ENCODE results near the gene SYNGR2.

The SYNGR2 gene

DNA sequence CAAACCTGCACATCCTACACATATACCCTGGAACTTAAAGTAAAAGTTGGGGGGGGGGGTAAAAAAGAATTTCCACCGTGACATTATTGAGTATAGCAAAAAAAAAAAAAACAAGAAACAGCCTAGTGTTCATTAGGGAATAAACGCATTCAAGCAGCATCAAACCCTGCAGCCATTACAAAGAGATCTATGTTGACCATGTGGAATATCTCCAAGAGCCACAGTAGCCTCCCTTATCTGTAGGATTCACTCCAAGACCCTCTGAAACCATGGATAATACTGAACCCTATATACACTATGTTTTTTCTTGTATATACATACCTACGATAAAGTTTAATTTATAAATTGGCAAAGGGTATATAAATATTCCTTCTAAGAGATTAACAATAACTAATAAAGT is 40.1 kb downstream of the SYNGR2 start:
- no peak for DNase-seq

DNA sequence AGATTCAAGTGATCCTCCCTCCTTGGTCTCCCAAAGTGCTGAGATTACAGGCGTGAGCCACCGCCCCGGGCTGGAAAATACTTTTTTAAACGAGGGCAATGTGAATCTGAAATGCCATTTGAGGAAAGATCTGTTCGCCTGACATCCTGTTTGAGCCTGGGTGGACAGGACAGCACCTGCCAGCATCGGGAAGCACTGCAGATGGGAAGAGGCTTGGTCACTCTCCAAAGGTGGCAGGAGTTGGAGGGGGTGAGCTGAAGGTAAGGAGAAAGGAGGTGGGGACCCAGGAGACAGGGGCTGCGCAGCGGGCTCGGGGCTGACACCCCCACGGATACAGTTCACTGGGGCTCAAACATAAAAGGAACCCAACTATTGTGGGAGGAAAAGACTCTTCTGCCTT is 41.7 kb downstream of the SYNGR2 start:
- DNase-seq: no peak

DNA sequence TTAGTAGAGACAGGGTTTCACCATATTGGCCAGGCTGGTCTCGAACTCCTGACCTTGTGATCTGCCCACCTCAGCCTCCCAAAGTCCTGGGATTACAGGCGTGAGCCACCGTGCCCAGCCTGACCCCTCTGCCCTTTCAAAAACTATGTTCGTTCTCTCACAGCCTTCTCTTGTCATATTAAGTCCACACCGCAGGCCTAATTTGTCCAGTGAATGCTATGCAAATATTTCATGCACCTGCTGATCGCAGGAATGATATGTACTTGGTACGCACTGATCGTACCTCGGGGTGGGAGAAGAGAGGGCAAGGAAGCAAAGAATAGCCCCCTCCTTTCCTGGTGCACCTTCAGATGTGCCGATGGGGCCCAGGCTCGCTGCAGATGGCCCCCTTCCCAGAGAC is 42.7 kb downstream of the SYNGR2 start:
- no peak for DNase-seq

DNA sequence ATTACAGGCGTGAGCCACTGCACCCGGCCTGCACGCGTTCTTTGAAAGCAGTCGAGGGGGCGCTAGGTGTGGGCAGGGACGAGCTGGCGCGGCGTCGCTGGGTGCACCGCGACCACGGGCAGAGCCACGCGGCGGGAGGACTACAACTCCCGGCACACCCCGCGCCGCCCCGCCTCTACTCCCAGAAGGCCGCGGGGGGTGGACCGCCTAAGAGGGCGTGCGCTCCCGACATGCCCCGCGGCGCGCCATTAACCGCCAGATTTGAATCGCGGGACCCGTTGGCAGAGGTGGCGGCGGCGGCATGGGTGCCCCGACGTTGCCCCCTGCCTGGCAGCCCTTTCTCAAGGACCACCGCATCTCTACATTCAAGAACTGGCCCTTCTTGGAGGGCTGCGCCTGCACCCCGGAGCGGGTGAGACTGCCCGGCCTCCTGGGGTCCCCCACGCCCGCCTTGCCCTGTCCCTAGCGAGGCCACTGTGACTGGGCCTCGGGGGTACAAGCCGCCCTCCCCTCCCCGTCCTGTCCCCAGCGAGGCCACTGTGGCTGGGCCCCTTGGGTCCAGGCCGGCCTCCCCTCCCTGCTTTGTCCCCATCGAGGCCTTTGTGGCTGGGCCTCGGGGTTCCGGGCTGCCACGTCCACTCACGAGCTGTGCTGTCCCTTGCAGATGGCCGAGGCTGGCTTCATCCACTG is 45.8 kb downstream of the SYNGR2 start, which contains the start of gene BIRC5:
Gene BIRC5, plus strand, starts transcription at position 238 of the 690 bp plus-strand sequence. Its CDS starts 64 bp downstream, at position 302.
- peak; percentile 81 for DNase-seq

DNA sequence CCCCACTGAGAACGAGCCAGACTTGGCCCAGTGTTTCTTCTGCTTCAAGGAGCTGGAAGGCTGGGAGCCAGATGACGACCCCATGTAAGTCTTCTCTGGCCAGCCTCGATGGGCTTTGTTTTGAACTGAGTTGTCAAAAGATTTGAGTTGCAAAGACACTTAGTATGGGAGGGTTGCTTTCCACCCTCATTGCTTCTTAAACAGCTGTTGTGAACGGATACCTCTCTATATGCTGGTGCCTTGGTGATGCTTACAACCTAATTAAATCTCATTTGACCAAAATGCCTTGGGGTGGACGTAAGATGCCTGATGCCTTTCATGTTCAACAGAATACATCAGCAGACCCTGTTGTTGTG is 46.3 kb downstream of the SYNGR2 start:
- DNase-seq: no peak

DNA sequence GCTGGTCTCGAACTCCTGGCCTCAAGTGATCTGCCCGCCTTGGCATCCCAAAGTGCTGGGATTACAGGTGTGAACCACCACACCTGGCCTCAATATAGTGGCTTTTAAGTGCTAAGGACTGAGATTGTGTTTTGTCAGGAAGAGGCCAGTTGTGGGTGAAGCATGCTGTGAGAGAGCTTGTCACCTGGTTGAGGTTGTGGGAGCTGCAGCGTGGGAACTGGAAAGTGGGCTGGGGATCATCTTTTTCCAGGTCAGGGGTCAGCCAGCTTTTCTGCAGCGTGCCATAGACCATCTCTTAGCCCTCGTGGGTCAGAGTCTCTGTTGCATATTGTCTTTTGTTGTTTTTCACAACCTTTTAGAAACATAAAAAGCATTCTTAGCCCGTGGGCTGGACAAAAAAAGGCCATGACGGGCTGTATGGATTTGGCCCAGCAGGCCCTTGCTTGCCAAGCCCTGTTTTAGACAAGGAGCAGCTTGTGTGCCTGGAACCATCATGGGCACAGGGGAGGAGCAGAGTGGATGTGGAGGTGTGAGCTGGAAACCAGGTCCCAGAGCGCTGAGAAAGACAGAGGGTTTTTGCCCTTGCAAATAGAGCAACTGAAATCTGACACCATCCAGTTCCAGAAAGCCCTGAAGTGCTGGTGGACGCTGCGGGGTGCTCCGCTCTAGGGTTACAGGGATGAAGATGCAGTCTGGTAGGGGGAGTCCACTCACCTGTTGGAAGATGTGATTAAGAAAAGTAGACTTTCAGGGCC is 51.2 kb downstream of the SYNGR2 start:
- no peak for DNase-seq

Data from NCI-H226 (cell line).